Measurements from ENCODE around the gene CD40.

The CD40 gene

GRCh38 chr20:46117704-46118467 is at the start of gene CD40:
TSS of gene CD40 (plus strand) at chr20:46118314. CDS start at chr20:46118344, 30 bp downstream.
- no peak for TF ChIP-seq CTCF (IDR thresholded peaks at IDR 0.05)
- H3K4me3 ChIP-seq (ENCODE audit: low read depth in 1 of 2, low read length in 1 of 2), result peak within 1 kb of the TSS; percentile 56 to 59
- peaks cover 66% of the 10 kb centered on the region for H3K27me3 ChIP-seq
- no peak within 1 kb of the TSS for H3K27ac ChIP-seq
- H3K36me3 ChIP-seq, result no peaks in the 10 kb centered on the region
- H3K4me1 ChIP-seq (ENCODE audit: control insufficient read depth in 1 of 2, insufficient read depth in 1 of 2, low read depth in 1 of 2, low read length in 1 of 2), result peaks cover 10 to 13% of the 10 kb centered on the region in 2 experiments
- no peaks in the 10 kb centered on the region for H3K9me3 ChIP-seq

- no peaks in the 10 kb centered on the region for H3K9me3 ChIP-seq
- H3K4me1 ChIP-seq (ENCODE audit: control insufficient read depth in 1 of 2, insufficient read depth in 1 of 2, low read depth in 1 of 2, low read length in 1 of 2), result no peaks in the 10 kb centered on the region
- H3K4me3 ChIP-seq (ENCODE audit: low read depth in 1 of 2, low read length in 1 of 2), result no peak overlapping the region
- no peak overlapping the region for H3K27ac ChIP-seq
- H3K27me3 ChIP-seq, result no peaks in the 10 kb centered on the region
- TF ChIP-seq CTCF (IDR thresholded peaks at IDR 0.05), result no peak
- H3K36me3 ChIP-seq, result peaks cover 57% of the 10 kb centered on the region
Observed at GRCh38 chr20:46070215-46070900, 47.8 kb upstream of the CD40 start.

GRCh38 chr20:46071573-46071972 is 46.5 kb upstream of the CD40 start:
- Histone ChIP-seq H3K4me1 (ENCODE audit: control insufficient read depth in 1 of 2, insufficient read depth in 1 of 2, low read depth in 1 of 2, low read length in 1 of 2) (no peaks in the 10 kb centered on the region), H3K4me3 (ENCODE audit: low read depth in 1 of 2, low read length in 1 of 2) (no peak overlapping the region), H3K9me3 (no peaks in the 10 kb centered on the region), H3K27ac (no peak overlapping the region), H3K36me3 (peaks cover 54% of the 10 kb centered on the region), H3K27me3 (no peaks in the 10 kb centered on the region)
- no peak for TF ChIP-seq CTCF (IDR thresholded peaks at IDR 0.05)

GRCh38 chr20:46073024-46073423 is 45.1 kb upstream of the CD40 start:
- Histone ChIP-seq H3K4me3 (ENCODE audit: low read depth in 1 of 2, low read length in 1 of 2) (no peak overlapping the region), H3K36me3 (peaks cover 54% of the 10 kb centered on the region), H3K27me3 (no peaks in the 10 kb centered on the region), H3K27ac (no peak overlapping the region), H3K9me3 (no peaks in the 10 kb centered on the region), H3K4me1 (ENCODE audit: control insufficient read depth in 1 of 2, insufficient read depth in 1 of 2, low read depth in 1 of 2, low read length in 1 of 2) (no peaks in the 10 kb centered on the region)
- TF ChIP-seq CTCF (IDR thresholded peaks at IDR 0.05), result no peak

GRCh38 chr20:46073443-46073842 is 44.7 kb upstream of the CD40 start:
- H3K4me3 ChIP-seq (ENCODE audit: low read depth in 1 of 2, low read length in 1 of 2), result no peak overlapping the region
- H3K36me3 ChIP-seq, result peaks cover 54% of the 10 kb centered on the region
- no peak for TF ChIP-seq CTCF (IDR thresholded peaks at IDR 0.05)
- no peaks in the 10 kb centered on the region for H3K27me3 ChIP-seq
- no peaks in the 10 kb centered on the region for H3K9me3 ChIP-seq
- H3K4me1 ChIP-seq (ENCODE audit: control insufficient read depth in 1 of 2, insufficient read depth in 1 of 2, low read depth in 1 of 2, low read length in 1 of 2), result no peaks in the 10 kb centered on the region
- no peak overlapping the region for H3K27ac ChIP-seq
